ENCODE data around the gene SAMSN1.

DNA sequence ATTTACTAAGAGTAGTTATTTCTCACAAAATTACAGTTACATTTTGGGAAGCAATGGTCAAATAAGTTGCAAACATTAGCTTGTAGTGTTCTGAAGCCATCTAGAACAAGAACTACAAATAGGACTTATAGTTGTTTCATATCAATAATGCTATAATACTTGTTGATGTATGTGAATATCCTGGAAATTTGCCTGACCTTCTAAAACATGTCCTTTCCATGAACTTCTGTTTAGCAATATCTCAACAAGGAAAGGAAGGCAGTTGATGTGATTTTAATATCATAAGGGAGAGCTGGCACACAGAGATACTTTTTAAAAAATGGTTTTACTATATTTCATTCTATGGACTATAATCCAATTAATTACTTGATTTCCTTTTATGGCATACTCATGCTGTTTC lies 47.1 kb upstream of the SAMSN1 start:
- TF ChIP-seq, protein P1, sequence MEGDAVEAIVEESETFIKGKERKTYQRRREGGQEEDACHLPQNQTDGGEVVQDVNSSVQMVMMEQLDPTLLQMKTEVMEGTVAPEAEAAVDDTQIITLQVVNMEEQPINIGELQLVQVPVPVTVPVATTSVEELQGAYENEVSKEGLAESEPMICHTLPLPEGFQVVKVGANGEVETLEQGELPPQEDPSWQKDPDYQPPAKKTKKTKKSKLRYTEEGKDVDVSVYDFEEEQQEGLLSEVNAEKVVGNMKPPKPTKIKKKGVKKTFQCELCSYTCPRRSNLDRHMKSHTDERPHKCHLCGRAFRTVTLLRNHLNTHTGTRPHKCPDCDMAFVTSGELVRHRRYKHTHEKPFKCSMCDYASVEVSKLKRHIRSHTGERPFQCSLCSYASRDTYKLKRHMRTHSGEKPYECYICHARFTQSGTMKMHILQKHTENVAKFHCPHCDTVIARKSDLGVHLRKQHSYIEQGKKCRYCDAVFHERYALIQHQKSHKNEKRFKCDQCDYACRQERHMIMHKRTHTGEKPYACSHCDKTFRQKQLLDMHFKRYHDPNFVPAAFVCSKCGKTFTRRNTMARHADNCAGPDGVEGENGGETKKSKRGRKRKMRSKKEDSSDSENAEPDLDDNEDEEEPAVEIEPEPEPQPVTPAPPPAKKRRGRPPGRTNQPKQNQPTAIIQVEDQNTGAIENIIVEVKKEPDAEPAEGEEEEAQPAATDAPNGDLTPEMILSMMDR (IDR thresholded peaks at IDR 0.05; ENCODE audit: control extremely low read depth in 1 of 3, insufficient read depth in 1 of 3, low read depth in 1 of 3, low read length in 3 of 3), result no peak
- TF ChIP-seq, protein P2, sequence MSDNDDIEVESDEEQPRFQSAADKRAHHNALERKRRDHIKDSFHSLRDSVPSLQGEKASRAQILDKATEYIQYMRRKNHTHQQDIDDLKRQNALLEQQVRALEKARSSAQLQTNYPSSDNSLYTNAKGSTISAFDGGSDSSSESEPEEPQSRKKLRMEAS (IDR thresholded peaks at IDR 0.05), result no peak

All from H1 (cell line).